Measurements from ENCODE around the gene MTARC2. TPM values are rescaled to one million over a fixed set of nuclear protein-coding genes. Genes with fewer than 3 reads are reported as not detected.
"Not testable (repeated sequence)": the region's sequence is repeated elsewhere in the genome, so short reads cannot be mapped to it uniquely, and the experiment has no call there.

The MTARC2 gene
- total RNA-seq, 2 donors from 2014 or later: 30.4 to 32.1 TPM

GRCh38 chr1:220708244-220708643, 39.9 kb upstream of the MTARC2 start:
- no peaks in the 10 kb centered on the region for H3K9me3 ChIP-seq
- TF ChIP-seq CTCF (IDR thresholded peaks at IDR 0.05): no peak
- no peaks in the 10 kb centered on the region for H3K36me3 ChIP-seq
- no peak overlapping the region for H3K27ac ChIP-seq
- H3K4me1 ChIP-seq (ENCODE audit: control insufficient read depth in 1 of 2, low read depth in 2 of 2): no peaks in the 10 kb centered on the region
- H3K4me3 ChIP-seq: no peak overlapping the region
- no peaks in the 10 kb centered on the region for H3K27me3 ChIP-seq (replicated peaks; ENCODE audit: insufficient read depth)
- DNase-seq (ENCODE audit: low spot score) (no peak), ATAC-seq (ENCODE audit: insufficient number of reproducible peaks, low FRiP score, low read depth) (no peak)

DNA sequence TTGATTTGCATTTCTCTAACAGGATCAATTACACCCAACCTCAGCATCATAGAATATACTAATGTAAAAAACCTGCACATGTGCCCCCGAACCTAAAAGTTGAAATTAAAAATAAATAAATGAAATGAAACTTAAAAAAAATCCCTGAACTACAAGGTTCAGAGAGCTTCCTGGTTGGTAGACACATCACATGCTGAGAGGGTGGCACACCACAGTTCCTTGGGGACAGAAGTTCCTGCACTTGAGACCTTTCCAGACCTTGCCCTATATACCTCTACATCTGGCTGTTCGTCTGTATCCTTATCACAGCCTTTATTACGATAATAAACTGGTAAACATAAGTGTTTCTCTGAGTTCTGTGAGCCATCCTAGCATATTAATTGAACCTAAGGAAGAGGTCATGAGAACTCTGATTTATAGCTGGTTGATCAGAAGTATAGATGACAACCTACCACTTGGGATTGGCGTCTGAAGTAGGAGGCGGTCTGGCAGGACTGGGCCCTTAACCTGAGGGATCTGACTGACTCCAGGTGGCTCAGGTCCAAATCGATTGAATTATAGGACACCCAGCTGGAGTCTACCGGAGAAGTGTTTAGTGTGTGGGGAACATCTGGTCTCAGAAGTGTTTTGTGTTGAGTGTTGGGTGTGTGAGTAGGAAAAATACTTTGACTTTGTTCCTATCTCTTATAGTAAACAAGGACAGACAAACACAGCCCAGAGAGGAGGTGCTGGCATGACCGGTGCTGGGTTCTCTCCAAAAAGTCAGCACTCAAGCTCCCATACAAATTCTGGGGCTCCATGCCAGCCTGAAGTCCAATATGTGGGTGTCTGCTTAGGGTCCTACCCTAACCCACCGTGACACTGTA, 39.0 kb upstream of the MTARC2 start:
- no peak for ATAC-seq (ENCODE audit: insufficient number of reproducible peaks, low FRiP score, low read depth)
- DNase-seq (ENCODE audit: low spot score): no peak
- Histone ChIP-seq H3K36me3 (no peaks in the 10 kb centered on the region), H3K27ac (no peak overlapping the region), H3K27me3 (replicated peaks; ENCODE audit: insufficient read depth) (no peaks in the 10 kb centered on the region), H3K4me3 (no peak overlapping the region), H3K9me3 (no peaks in the 10 kb centered on the region), H3K4me1 (ENCODE audit: control insufficient read depth in 1 of 2, low read depth in 2 of 2) (no peaks in the 10 kb centered on the region)
- no peak for TF ChIP-seq CTCF (IDR thresholded peaks at IDR 0.05)

- Histone ChIP-seq H3K4me3 (no peak overlapping the region), H3K4me1 (ENCODE audit: control insufficient read depth in 1 of 2, low read depth in 2 of 2) (no peaks in the 10 kb centered on the region), H3K9me3 (no peaks in the 10 kb centered on the region), H3K27me3 (replicated peaks; ENCODE audit: insufficient read depth) (no peaks in the 10 kb centered on the region), H3K27ac (no peak overlapping the region), H3K36me3 (no peaks in the 10 kb centered on the region)
- no peak for ATAC-seq (ENCODE audit: insufficient number of reproducible peaks, low FRiP score, low read depth)
- TF ChIP-seq CTCF (IDR thresholded peaks at IDR 0.05): no peak
- DNase-seq (ENCODE audit: low spot score): no peak
Observed at GRCh38 chr1:220710333-220710732, 37.8 kb upstream of the MTARC2 start.

GRCh38 chr1:220711056-220711809, 36.9 kb upstream of the MTARC2 start:
- H3K4me3 ChIP-seq: no peak overlapping the region
- H3K27me3 ChIP-seq (replicated peaks; ENCODE audit: insufficient read depth): no peaks in the 10 kb centered on the region
- no peak overlapping the region for H3K27ac ChIP-seq
- ATAC-seq (ENCODE audit: insufficient number of reproducible peaks, low FRiP score, low read depth) (no peak), DNase-seq (ENCODE audit: low spot score) (no peak)
- no peaks in the 10 kb centered on the region for H3K36me3 ChIP-seq
- H3K4me1 ChIP-seq (ENCODE audit: control insufficient read depth in 1 of 2, low read depth in 2 of 2): no peaks in the 10 kb centered on the region
- TF ChIP-seq CTCF (IDR thresholded peaks at IDR 0.05): no peak
- H3K9me3 ChIP-seq: no peaks in the 10 kb centered on the region

DNA sequence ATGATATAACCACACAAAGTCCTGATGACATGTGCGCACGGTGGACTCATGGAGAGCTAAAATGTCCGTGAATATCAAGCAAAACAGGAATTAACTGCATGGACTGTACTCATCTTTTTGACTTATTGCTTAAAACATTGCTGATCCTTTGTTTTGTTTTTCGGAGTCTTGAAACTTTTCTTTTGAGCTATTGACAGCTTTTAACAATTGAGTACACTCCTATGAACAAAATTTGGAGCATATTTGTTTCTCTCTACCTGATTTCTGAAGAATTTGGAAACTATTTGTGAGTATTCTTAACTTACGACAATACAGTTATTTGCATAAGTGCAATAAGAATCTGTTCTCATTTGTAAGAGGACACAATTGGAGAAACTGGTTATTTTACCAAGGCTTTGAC, 32.1 kb upstream of the MTARC2 start:
- H3K4me1 ChIP-seq (ENCODE audit: control insufficient read depth in 1 of 2, low read depth in 2 of 2); DNase-seq (ENCODE audit: low spot score); H3K27me3 ChIP-seq (replicated peaks; ENCODE audit: insufficient read depth); H3K36me3 ChIP-seq; H3K9me3 ChIP-seq; ATAC-seq (ENCODE audit: insufficient number of reproducible peaks, low FRiP score, low read depth); H3K4me3 ChIP-seq; H3K27ac ChIP-seq: not testable (repeated sequence)
